DMS114 treated with DMSO at 0.1 percent for 48 hours (cell line): ENCODE measurements around the gene FGGY.

Experiments
- DNase-seq: peaks from one replicate; lab custom pipeline; 2025; ENCODE audit not compliant: unreplicated experiment; lab: John Stamatoyannopoulos, UW

FGGY gene

GRCh38 chr1:59315529-59316463, 18.9 kb downstream of the FGGY start:
- no peak for DNase-seq

- no peak for DNase-seq
Observed at GRCh38 chr1:59316497-59317128, 19.7 kb downstream of the FGGY start.

GRCh38 chr1:59317343-59317742, 20.4 kb downstream of the FGGY start:
- no peak for DNase-seq

GRCh38 chr1:59317780-59318179, 20.9 kb downstream of the FGGY start:
- no peak for DNase-seq

- DNase-seq, result no peak
Observed at GRCh38 chr1:59318271-59318860, 21.5 kb downstream of the FGGY start.

GRCh38 chr1:59322394-59322793, 25.5 kb downstream of the FGGY start:
- DNase-seq, result no peak

GRCh38 chr1:59322814-59323213, 25.9 kb downstream of the FGGY start:
- DNase-seq, result no peak

- no peak for DNase-seq
Observed at GRCh38 chr1:59323879-59324278, 27.0 kb downstream of the FGGY start.

GRCh38 chr1:59328353-59328752, 31.5 kb downstream of the FGGY start:
- no peak for DNase-seq

- DNase-seq, result no peak
Observed at GRCh38 chr1:59329412-59330053, 32.6 kb downstream of the FGGY start.

GRCh38 chr1:59331686-59332620, 35.1 kb downstream of the FGGY start:
- DNase-seq, result no peak

- no peak for DNase-seq
Observed at GRCh38 chr1:59332983-59333382, 36.1 kb downstream of the FGGY start.

- no peak for DNase-seq
Observed at GRCh38 chr1:59333626-59334277, 36.9 kb downstream of the FGGY start.

- DNase-seq, result no peak
Observed at GRCh38 chr1:59340411-59341307, 43.8 kb downstream of the FGGY start.

- DNase-seq, result no peak
Observed at GRCh38 chr1:59342801-59343575, 46.1 kb downstream of the FGGY start.

GRCh38 chr1:59343576-59343840, 46.6 kb downstream of the FGGY start:
- DNase-seq, result no peak

- DNase-seq, result no peak
Observed at GRCh38 chr1:59345221-59345620, 48.3 kb downstream of the FGGY start.

GRCh38 chr1:59346429-59346828, 49.5 kb downstream of the FGGY start:
- no peak for DNase-seq
